AG04450 (cell line): Measurements from ENCODE around the gene CDX1. TPM values are rescaled to one million over a fixed set of nuclear protein-coding genes. Genes with fewer than 3 reads are reported as not detected.

ENCODE experiments used
- CTCF ChIA-PET: fragments of 300-600, 350-600 bp; formaldehyde crosslinking; extraction: SDS; loops from one replicate; lab custom pipeline; 2022; ENCODE audit warnings: antibody characterized with exemption, inconsistent platforms; lab: Charles Lee
- POLR2A ChIA-PET: fragments of 350-600 bp; formaldehyde crosslinking; extraction: SDS; loops from one replicate; lab custom pipeline; 2021; ENCODE audit warnings: antibody characterized with exemption, inconsistent platforms; lab: Yijun Ruan, JAX
- DNase-seq: peaks from one replicate; pipeline ENCODE4 v3.0.0-alpha.2; 2011; ENCODE audit warnings: low read depth, low spot score
- H3K27ac ChIP-seq: one replicate; pipeline ENCODE4 v1.5.1; 2012; ENCODE audit warnings: low read depth, low read length, control low read depth
- H3K27me3 ChIP-seq: one replicate; pipeline ENCODE4 v1.6.0; 2012; ENCODE audit warnings: low read length; ENCODE audit not compliant: control insufficient read depth, insufficient read depth
- H3K4me3 ChIP-seq: 2 replicates; pipeline ENCODE4 v1.5.1; 2011; ENCODE audit warnings: mild to moderate bottlenecking, low read depth, low read length, control low read depth
- H3K9me3 ChIP-seq: 2 replicates; pipeline ENCODE4 v1.5.1; 2012; ENCODE audit warnings: low read length; ENCODE audit not compliant: control insufficient read depth, insufficient read depth
- CTCF ChIP-seq: IDR thresholded peaks from 2 replicates; pipeline ENCODE4 v1.5.1; 2011; ENCODE audit warnings: low read depth, low read length, control low read depth, inconsistent platforms
- polyA plus RNA-seq: library from polyadenylated mRNA; depleted of rRNA; stranded (reverse); fragments of >200 nt; gene quantifications from 2 replicates; pipeline ENCODE4 v1.2.3, GENCODE V29; 2011

Gene CDX1
- polyA plus RNA-seq, 1 experiment = 0.30 TPM

GRCh38 chr5:150219142-150219541 is 52.6 kb downstream of the CDX1 start:
- H3K27ac ChIP-seq = no peak overlapping the region
- no peak for TF ChIP-seq CTCF
- no peaks in the 10 kb centered on the region; the same call in 1 of the 2 replicates for H3K9me3 ChIP-seq
- CTCF ChIA-PET = interaction anchor here (0.8 to 6.4 kb wide), 15 partner anchors 9 to 381 kb away, joined by 3 to 59 read pairs (median 5); no protein-coding TSS in a partner anchor
- no peaks in the 10 kb centered on the region for H3K27me3 ChIP-seq
- no peak overlapping the region for H3K4me3 ChIP-seq
- POLR2A ChIA-PET = no interaction called here
- no peak for DNase-seq

GRCh38 chr5:150219861-150220260 is 53.3 kb downstream of the CDX1 start:
- Histone ChIP-seq H3K4me3 (no peak overlapping the region), H3K9me3 (no peaks in the 10 kb centered on the region; the same call in 1 of the 2 replicates), H3K27me3 (no peaks in the 10 kb centered on the region), H3K27ac (no peak overlapping the region)
- ChIA-PET POLR2A (no interaction called here), CTCF (interaction anchor here (1.6 to 6.4 kb wide), 3 partner anchors 12 to 130 kb away, joined by 4 to 59 read pairs (median 18); no protein-coding TSS in a partner anchor)
- TF ChIP-seq CTCF = no peak
- DNase-seq = no peak

GRCh38 chr5:150221471-150221870 is 54.9 kb downstream of the CDX1 start:
- ChIA-PET POLR2A (no interaction called here), CTCF (no interaction called here)
- Histone ChIP-seq H3K27me3 (no peaks in the 10 kb centered on the region), H3K27ac (no peak overlapping the region), H3K9me3 (no peaks in the 10 kb centered on the region; the same call in 1 of the 2 replicates), H3K4me3 (no peak overlapping the region)
- DNase-seq = no peak
- no peak for TF ChIP-seq CTCF

GRCh38 chr5:150222906-150223305 is 56.3 kb downstream of the CDX1 start:
- ChIA-PET CTCF (no interaction called here), POLR2A (no interaction called here)
- no peak for TF ChIP-seq CTCF
- DNase-seq = no peak
- H3K27ac ChIP-seq = no peak overlapping the region
- H3K9me3 ChIP-seq = no peaks in the 10 kb centered on the region; the same call in 1 of the 2 replicates
- H3K27me3 ChIP-seq = no peaks in the 10 kb centered on the region
- no peak overlapping the region for H3K4me3 ChIP-seq

GRCh38 chr5:150223474-150223873 is 56.9 kb downstream of the CDX1 start:
- Histone ChIP-seq H3K27me3 (no peaks in the 10 kb centered on the region), H3K27ac (no peak overlapping the region), H3K4me3 (no peak overlapping the region), H3K9me3 (no peaks in the 10 kb centered on the region; the same call in 1 of the 2 replicates)
- DNase-seq = no peak
- CTCF ChIA-PET = interaction anchor here (1.1 kb wide), 1 partner anchor 94 kb away, joined by 3 read pairs; no protein-coding TSS in a partner anchor
- no peak for TF ChIP-seq CTCF
- POLR2A ChIA-PET = no interaction called here
